AG04450 (cell line): Measurements from ENCODE around the gene CLCN4. TPM values are rescaled to one million over a fixed set of nuclear protein-coding genes. Genes with fewer than 3 reads are reported as not detected.

Source experiments
- CTCF ChIA-PET: fragments of 300-600, 350-600 bp; formaldehyde crosslinking; extraction: SDS; loops from one replicate; lab custom pipeline; 2022; ENCODE audit warnings: antibody characterized with exemption, inconsistent platforms; lab: Charles Lee
- POLR2A ChIA-PET: fragments of 350-600 bp; formaldehyde crosslinking; extraction: SDS; loops from one replicate; lab custom pipeline; 2021; ENCODE audit warnings: antibody characterized with exemption, inconsistent platforms; lab: Yijun Ruan, JAX
- DNase-seq: peaks from one replicate; pipeline ENCODE4 v3.0.0-alpha.2; 2011; ENCODE audit warnings: low read depth, low spot score
- H3K27ac ChIP-seq: one replicate; pipeline ENCODE4 v1.5.1; 2012; ENCODE audit warnings: low read depth, low read length, control low read depth
- H3K27me3 ChIP-seq: one replicate; pipeline ENCODE4 v1.6.0; 2012; ENCODE audit warnings: low read length; ENCODE audit not compliant: control insufficient read depth, insufficient read depth
- H3K4me3 ChIP-seq: 2 replicates; pipeline ENCODE4 v1.5.1; 2011; ENCODE audit warnings: mild to moderate bottlenecking, low read depth, low read length, control low read depth
- H3K9me3 ChIP-seq: 2 replicates; pipeline ENCODE4 v1.5.1; 2012; ENCODE audit warnings: low read length; ENCODE audit not compliant: control insufficient read depth, insufficient read depth
- CTCF ChIP-seq: IDR thresholded peaks from 2 replicates; pipeline ENCODE4 v1.5.1; 2011; ENCODE audit warnings: low read depth, low read length, control low read depth, inconsistent platforms
- polyA plus RNA-seq: library from polyadenylated mRNA; depleted of rRNA; stranded (reverse); fragments of >200 nt; gene quantifications from 2 replicates; pipeline ENCODE4 v1.2.3, GENCODE V29; 2011

The CLCN4 gene
- polyA plus RNA-seq, 1 experiment, result 1.5 TPM

DNA sequence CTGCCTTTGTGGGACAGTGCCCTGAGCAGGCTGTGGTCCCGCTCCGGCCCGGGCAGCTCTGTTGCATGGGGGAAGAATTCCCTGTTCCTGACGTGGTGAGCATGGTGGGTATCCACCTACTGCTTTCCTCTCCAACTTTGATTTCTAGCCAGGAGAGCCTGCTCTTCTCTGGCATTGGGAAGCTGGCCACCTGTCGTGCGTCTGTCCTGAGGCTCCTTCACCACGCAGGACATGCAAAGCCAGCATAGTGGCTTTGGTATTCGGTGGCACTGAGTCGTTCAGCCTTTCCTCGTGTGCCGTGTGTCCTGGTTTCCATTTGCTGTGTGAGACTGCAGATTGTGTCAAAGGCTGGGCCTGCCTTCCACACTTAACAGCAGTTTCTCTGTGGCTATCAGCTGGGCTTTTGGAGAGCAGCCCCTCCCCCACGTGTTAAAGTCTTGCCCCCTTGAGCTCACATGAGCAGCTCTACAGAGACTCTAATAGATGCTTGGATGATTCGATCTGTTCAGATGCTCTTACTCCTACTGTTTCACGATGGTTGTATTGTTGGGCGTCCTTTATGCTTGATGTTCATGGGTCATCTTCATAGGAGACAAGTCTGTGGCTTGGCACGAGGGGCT lies 46.3 kb upstream of the CLCN4 start:
- Histone ChIP-seq H3K9me3 (no peaks in the 10 kb centered on the region), H3K4me3 (no peak overlapping the region), H3K27ac (no peak overlapping the region), H3K27me3 (no peaks in the 10 kb centered on the region)
- TF ChIP-seq CTCF, result no peak
- DNase-seq, result no peak
- ChIA-PET CTCF (interaction anchor here (0.5 to 2.3 kb wide), 2 partner anchors 9 to 225 kb away, joined by 4 to 9 read pairs; no protein-coding TSS in a partner anchor), POLR2A (no interaction called here)

DNA sequence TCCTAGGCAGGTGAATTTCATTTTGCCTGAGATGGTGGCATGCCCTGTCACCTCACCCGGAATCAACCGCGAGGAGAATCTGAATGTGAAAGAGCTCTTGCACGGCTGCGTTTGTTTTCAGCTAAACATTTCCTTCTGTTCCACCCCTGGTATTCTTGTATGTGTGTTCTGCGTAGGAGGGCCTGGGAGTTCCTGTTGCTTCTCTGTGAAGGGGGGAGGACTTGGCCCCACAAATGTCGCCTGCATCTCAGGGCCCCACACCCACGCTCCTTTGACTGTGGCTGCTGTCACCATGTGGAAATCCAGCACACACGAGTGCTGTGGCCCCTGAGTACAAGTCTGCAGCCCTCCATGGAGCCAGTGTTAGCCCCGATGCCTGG lies 45.8 kb upstream of the CLCN4 start:
- no peak overlapping the region for H3K27ac ChIP-seq
- no peaks in the 10 kb centered on the region for H3K27me3 ChIP-seq
- no peak for TF ChIP-seq CTCF
- H3K4me3 ChIP-seq, result no peak overlapping the region
- ChIA-PET POLR2A (no interaction called here), CTCF (interaction anchor here (0.5 to 2.3 kb wide), 2 partner anchors 9 to 225 kb away, joined by 4 to 9 read pairs; no protein-coding TSS in a partner anchor)
- DNase-seq, result no peak
- no peaks in the 10 kb centered on the region for H3K9me3 ChIP-seq

DNA sequence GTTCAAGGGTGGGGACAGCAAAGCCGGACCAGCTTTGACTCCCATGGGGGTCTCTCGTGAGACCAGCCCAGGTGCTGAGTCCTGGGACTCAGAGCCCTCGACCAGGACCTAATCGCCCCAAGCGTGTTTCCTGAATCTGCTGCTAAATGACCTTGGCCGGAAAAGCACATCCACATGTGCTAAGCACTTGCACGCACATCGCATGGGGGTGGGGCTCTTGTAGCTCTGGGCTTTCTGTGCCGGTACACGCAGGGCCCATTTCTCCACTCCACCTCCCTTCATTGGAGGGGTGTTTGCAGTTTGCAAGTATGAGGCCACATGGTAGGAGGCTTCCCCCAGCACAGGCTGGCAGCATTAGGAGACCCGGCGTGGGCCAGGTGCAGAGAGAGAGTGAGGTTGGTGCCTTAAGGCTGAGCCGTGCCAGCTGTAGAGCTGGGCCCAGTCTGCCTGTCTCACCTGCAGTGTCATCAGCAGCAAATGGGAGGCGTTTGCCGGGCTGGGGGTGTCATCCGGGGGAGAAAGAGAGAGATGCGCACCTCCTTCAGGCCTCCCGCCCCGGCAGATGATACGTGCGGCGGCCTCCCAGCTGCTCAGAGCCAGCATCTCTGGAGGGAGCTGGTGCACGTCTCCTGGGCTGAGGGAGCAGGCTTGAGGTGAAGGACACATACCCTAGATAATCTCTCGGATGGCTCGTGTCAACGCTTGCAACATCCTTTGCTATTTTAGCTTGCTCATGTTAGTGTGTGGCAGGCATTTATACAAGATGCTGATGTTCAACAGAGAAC lies 45.2 kb upstream of the CLCN4 start:
- CTCF ChIA-PET, result interaction anchor here (2.3 kb wide), 1 partner anchor 8 kb away, joined by 9 read pairs; no protein-coding TSS in a partner anchor
- DNase-seq, result no peak
- Histone ChIP-seq H3K27ac (no peak overlapping the region), H3K9me3 (no peaks in the 10 kb centered on the region), H3K4me3 (no peak overlapping the region), H3K27me3 (no peaks in the 10 kb centered on the region)
- TF ChIP-seq CTCF, result no peak
- POLR2A ChIA-PET, result interaction anchor here (0.5 kb wide), 1 partner anchor 214 kb away, joined by 6 read pairs; no protein-coding TSS in a partner anchor

DNA sequence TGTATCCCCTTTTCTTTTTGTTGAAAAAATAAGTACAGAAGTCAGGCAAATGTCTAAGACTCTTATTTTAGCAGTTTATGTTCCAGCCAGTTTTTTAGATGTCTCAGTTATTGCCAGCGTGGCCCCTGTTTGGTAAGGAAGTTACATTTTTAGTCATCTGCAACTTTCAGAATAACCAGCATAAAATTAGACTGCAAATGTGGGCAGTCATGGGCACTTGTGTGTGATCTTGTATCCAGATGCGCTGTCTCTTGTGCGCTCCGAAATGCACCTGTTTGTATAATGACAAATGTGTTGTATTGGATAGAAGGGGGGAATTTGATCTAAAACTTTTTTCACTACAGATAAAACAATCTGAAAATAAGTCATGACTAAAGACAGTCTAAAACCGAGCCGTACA lies 44.3 kb upstream of the CLCN4 start:
- TF ChIP-seq CTCF, result no peak
- no peak overlapping the region for H3K27ac ChIP-seq
- H3K27me3 ChIP-seq, result no peaks in the 10 kb centered on the region
- ChIA-PET POLR2A (no interaction called here), CTCF (interaction anchor here (0.5 kb wide), 1 partner anchor 319 kb away, joined by 3 read pairs; no protein-coding TSS in a partner anchor)
- no peak for DNase-seq
- H3K4me3 ChIP-seq, result no peak overlapping the region
- peaks cover 8% of the 10 kb centered on the region; the same call in 1 of the 2 replicates for H3K9me3 ChIP-seq

- Histone ChIP-seq H3K4me3 (no peak overlapping the region), H3K27me3 (no peaks in the 10 kb centered on the region), H3K27ac (no peak overlapping the region), H3K9me3 (peaks cover 12% of the 10 kb centered on the region)
- no peak for DNase-seq
- POLR2A ChIA-PET, result no interaction called here
- CTCF ChIA-PET, result interaction anchor here (0.6 to 1.0 kb wide), 2 partner anchors 120 to 1643 kb away, joined by 3 read pairs; partner anchors contain the start of gene MSL3
- no peak for TF ChIP-seq CTCF
These were observed 41.7 kb upstream of the CLCN4 start for GRCh38 chrX:10115082-10115481.
